Ascending aorta (tissue), 2 donors: ENCODE results near the gene HHLA2. TPM values are rescaled to one million over a fixed set of nuclear protein-coding genes. Genes with fewer than 3 reads are reported as not detected.
"Not testable (repeated sequence)": the region's sequence is repeated elsewhere in the genome, so short reads cannot be mapped to it uniquely, and the experiment has no call there.

Experiments
- DNase-seq, 2 donors: peaks; one replicate each; pipeline ENCODE4 v3.0.0-alpha.2; 2019; ENCODE audit warnings: low spot score in 2 of 2
- H3K27ac ChIP-seq, 2 donors: fragments of 200-600 bp; sonication (generic); one replicate each; pipeline ENCODE4 v1.5.1; 2016 to 2017; ENCODE audit warnings: mild to moderate bottlenecking in 1 of 2
- H3K27me3 ChIP-seq: fragments of 200-600 bp; sonication (generic); one replicate; pipeline ENCODE4 v1.5.1; 2017
- H3K36me3 ChIP-seq, 2 donors: fragments of 200-600 bp; sonication (generic); one replicate each; pipeline ENCODE4 v1.5.1; 2016
- H3K4me1 ChIP-seq, 2 donors: fragments of 200-600 bp; sonication (generic); one replicate each; pipeline ENCODE4 v1.5.1; 2016 to 2017; ENCODE audit warnings: mild to moderate bottlenecking in 1 of 2
- H3K4me3 ChIP-seq, 2 donors: fragments of 200-600 bp; sonication (generic); one replicate each; pipeline ENCODE4 v1.5.1; 2016 to 2017; ENCODE audit warnings: mild to moderate bottlenecking in 1 of 2
- H3K9me3 ChIP-seq, 2 donors: fragments of 200-600 bp; sonication (generic); one replicate each; pipeline ENCODE4 v1.5.1; 2016
- intact Hi-C: fragments of 100-400 bp; cut with DNase I; formaldehyde crosslinking; loops from one replicate; pipeline ENCODE4 v1.15.1; 2023
- total RNA-seq: library from RNA; depleted of rRNA; stranded (reverse); fragments of >200 nt; gene quantifications from one replicate; pipeline ENCODE4 v1.1.0, GENCODE V29; 2016
- TF ChIP-seq, protein P1 (sequence below), 3 experiments: fragments of 200-600 bp in 2 of 3; fragments of 450-650 bp in 1 of 3; sonication (generic) in 2 of 3; IDR thresholded peaks; one replicate each; pipeline ENCODE4 v1.5.1; 2016 to 2019; ENCODE audit warnings: antibody characterized with exemption in 3 of 3, mild to moderate bottlenecking in 1 of 3, moderate library complexity in 1 of 3

Gene HHLA2
- total RNA-seq, 1 donor from 2014 or later: not detected

DNA sequence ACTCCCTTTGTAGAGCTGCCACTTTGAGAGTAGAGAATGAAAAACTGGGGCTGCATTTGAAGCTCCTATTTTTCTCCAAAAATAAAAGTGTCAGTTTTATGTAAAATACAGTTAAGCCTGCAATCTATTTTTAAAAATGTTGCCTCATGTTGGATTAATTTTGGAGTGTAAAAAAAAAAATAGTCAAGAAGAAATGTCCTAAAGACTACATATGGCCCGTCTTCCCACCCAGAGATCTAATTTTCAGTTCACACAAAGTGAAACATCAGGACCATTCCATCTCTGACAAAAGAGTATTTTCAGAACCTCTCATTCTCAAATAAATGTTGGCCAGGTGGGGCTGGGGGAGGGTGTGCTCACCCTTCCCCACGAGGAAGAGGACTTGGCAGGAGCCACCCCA lies 62.7 kb downstream of the HHLA2 start:
- no peaks in the 10 kb centered on the region for H3K27me3 ChIP-seq
- intact Hi-C loops: no loop called here
- H3K27ac ChIP-seq: no peak overlapping the region
- TF ChIP-seq, protein P1, sequence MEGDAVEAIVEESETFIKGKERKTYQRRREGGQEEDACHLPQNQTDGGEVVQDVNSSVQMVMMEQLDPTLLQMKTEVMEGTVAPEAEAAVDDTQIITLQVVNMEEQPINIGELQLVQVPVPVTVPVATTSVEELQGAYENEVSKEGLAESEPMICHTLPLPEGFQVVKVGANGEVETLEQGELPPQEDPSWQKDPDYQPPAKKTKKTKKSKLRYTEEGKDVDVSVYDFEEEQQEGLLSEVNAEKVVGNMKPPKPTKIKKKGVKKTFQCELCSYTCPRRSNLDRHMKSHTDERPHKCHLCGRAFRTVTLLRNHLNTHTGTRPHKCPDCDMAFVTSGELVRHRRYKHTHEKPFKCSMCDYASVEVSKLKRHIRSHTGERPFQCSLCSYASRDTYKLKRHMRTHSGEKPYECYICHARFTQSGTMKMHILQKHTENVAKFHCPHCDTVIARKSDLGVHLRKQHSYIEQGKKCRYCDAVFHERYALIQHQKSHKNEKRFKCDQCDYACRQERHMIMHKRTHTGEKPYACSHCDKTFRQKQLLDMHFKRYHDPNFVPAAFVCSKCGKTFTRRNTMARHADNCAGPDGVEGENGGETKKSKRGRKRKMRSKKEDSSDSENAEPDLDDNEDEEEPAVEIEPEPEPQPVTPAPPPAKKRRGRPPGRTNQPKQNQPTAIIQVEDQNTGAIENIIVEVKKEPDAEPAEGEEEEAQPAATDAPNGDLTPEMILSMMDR (IDR thresholded peaks at IDR 0.05): no peak
- H3K9me3 ChIP-seq: no peaks in the 10 kb centered on the region
- H3K4me1 ChIP-seq: no peaks in the 10 kb centered on the region
- no peak overlapping the region for H3K4me3 ChIP-seq
- H3K36me3 ChIP-seq: no peaks in the 10 kb centered on the region
- DNase-seq: no peak

DNA sequence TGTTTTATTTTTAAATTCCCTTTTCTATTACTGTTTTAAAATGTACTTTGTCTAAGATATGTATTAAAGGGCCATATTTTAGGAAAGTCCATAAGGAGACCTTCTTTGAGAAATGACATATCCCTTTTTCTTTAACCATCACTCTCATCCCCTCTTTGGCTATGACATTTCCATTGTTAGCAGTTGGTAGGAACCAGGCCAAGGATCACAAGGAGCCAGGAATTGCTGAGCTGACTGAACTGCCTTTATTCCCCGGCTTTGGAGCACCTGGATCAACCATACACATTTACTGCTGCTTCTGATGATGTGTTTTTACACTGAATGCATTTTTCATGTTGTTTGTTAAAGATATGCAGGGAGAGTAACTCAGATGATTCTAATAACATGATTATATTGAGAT lies 79.7 kb downstream of the HHLA2 start:
- H3K9me3 ChIP-seq: no peaks in the 10 kb centered on the region
- no peak overlapping the region for H3K4me3 ChIP-seq
- no peak for DNase-seq
- H3K36me3 ChIP-seq: no peaks in the 10 kb centered on the region
- TF ChIP-seq, protein P1 (IDR thresholded peaks at IDR 0.05): no peak
- H3K27me3 ChIP-seq: no peaks in the 10 kb centered on the region
- H3K27ac ChIP-seq: no peak overlapping the region
- intact Hi-C loops: no loop called here
- no peaks in the 10 kb centered on the region for H3K4me1 ChIP-seq

DNA sequence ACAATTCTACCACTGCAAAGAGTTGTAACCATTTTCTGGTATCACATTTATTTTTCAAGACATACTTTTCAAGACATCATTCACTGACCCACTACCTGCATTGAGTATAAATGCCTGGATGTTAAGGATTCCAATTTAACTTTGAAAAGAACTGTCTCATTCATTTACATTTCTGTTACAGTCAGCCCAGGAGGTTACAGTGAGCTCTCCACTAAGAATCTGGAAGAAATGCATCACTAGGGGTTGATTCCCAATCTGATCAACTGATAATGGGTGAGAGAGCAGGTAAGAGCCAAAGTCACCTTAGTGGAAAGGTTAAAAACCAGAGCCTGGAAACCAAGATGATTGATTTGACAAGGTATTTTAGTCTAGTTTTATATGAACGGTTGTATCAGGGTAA lies 81.0 kb downstream of the HHLA2 start:
- Histone ChIP-seq H3K9me3 (no peaks in the 10 kb centered on the region), H3K36me3 (no peaks in the 10 kb centered on the region), H3K27me3 (no peaks in the 10 kb centered on the region), H3K27ac (no peak overlapping the region), H3K4me1 (no peaks in the 10 kb centered on the region), H3K4me3 (no peak overlapping the region)
- no peak for DNase-seq
- intact Hi-C loops: no loop called here
- TF ChIP-seq, protein P1 (IDR thresholded peaks at IDR 0.05): no peak

DNA sequence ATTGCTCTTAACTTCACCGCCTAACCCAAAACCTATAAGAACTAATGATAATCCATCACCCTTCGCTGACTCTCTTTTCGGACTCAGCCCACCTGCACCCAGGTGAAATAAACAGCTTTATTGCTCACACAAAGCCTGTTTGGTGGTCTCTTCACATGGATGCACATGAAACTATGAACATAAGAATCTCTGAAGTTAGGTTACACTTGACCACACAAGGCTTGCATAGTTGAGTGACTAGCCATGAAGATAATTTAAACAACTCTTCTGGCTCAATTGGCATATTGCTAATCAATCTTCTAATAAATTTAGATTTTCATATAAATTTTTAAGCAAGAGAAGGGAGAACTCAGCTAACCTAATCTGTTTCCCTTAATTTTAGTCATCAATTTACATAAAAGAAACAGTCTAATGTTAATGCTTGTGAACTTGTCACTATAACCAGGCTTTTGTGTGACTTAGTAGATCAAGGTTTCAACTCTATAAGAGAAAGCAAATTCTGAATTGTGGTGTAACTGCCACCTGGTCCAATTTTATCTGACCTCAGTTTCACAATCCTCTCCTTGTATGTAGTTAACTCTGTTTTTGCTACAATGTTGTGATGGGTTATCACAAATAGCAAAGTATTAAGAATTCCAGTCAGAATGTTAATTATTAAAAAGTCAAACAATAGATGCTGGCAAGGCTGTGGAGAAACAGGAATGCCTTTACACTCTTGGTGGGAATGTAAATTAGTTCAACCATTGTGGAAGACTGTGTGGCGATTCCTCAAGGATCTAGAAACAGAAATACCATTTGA lies 82.0 kb downstream of the HHLA2 start:
- no peak for DNase-seq
- Histone ChIP-seq H3K4me3 (no peak overlapping the region), H3K36me3 (no peaks in the 10 kb centered on the region), H3K4me1 (no peaks in the 10 kb centered on the region), H3K27me3 (no peaks in the 10 kb centered on the region), H3K9me3 (no peaks in the 10 kb centered on the region), H3K27ac (no peak overlapping the region)
- intact Hi-C loops: no loop called here
- TF ChIP-seq, protein P1 (IDR thresholded peaks at IDR 0.05): no peak

DNA sequence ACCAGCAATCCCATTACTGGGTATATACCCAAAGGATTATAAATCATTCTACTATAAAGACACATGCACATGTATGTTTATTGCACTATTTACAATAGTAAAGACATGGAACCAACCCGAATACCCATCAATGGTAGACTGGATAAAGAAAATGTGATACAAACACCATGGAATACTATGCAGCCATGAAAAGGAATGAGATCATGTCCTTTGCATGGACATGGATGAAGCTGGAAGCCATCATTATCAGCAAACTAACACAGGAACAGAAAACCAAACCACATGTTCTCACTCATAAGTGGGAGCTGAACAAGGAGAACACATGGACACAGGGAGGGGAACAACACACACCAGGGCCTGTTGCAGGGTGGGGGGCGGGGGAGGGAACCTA lies 82.6 kb downstream of the HHLA2 start:
- H3K27ac ChIP-seq, H3K36me3 ChIP-seq, H3K4me1 ChIP-seq, H3K9me3 ChIP-seq, intact Hi-C loops, H3K4me3 ChIP-seq, H3K27me3 ChIP-seq, DNase-seq: not testable (repeated sequence)

DNA sequence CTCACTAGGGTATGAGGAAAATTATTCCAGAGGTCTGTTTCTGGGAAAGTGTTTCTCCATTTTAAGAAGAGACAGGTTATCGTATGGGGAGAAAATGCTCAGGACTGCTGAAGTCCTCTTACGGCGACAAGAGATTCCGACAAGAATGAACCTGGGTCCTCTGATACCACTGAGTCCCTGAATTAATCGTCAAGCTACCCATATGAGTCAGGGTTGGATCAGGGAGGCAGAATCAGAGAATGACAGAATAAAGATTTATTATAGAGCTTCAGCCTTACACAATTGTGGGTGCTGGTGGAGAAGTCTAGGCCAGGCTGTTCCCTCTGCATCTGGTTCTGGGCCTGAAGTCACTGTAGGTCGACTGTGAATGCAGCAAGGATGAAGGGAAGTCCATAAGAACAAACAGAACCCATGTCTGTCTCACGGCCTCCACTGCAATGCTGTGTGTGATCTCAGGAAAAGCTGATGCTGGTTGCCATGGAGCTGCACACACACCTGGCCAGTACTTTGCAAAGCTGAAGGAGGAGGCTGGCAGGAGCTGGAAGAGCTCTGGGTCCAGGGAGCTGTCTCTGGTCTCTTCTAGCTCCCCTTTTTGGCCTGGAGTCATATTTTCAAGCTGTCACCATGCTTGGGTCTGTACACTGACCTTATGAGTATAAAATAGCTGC lies 83.9 kb downstream of the HHLA2 start:
- H3K4me3 ChIP-seq: no peak overlapping the region
- H3K4me1 ChIP-seq: no peaks in the 10 kb centered on the region
- H3K9me3 ChIP-seq: no peaks in the 10 kb centered on the region
- H3K27ac ChIP-seq: no peak overlapping the region
- H3K27me3 ChIP-seq: no peaks in the 10 kb centered on the region
- H3K36me3 ChIP-seq: no peaks in the 10 kb centered on the region
- no peak for DNase-seq
- TF ChIP-seq, protein P1 (IDR thresholded peaks at IDR 0.05): no peak
- intact Hi-C loops: no loop called here
